Tibial nerve (tissue), 3 donors: ENCODE data around the gene NKD2.

Experiments
- POLR2A ChIP-seq, 2 donors: fragments of 450-650 bp; IDR thresholded peaks; one replicate each; pipeline ENCODE4 v1.6.1; 2017; ENCODE audit warnings: antibody characterized with exemption in 2 of 2, mild to moderate bottlenecking in 2 of 2, moderate library complexity in 2 of 2
- TF ChIP-seq, protein P1 (sequence below), 5 experiments: fragments of 200-600 bp in 3 of 5; fragments of 450-650 bp in 2 of 5; sonication (generic) in 3 of 5; IDR thresholded peaks; one replicate each; pipeline ENCODE4 v1.5.1; 2016 to 2019; ENCODE audit warnings: antibody characterized with exemption in 5 of 5, mild to moderate bottlenecking in 3 of 5, moderate library complexity in 2 of 5

- TF ChIP-seq, protein P1, sequence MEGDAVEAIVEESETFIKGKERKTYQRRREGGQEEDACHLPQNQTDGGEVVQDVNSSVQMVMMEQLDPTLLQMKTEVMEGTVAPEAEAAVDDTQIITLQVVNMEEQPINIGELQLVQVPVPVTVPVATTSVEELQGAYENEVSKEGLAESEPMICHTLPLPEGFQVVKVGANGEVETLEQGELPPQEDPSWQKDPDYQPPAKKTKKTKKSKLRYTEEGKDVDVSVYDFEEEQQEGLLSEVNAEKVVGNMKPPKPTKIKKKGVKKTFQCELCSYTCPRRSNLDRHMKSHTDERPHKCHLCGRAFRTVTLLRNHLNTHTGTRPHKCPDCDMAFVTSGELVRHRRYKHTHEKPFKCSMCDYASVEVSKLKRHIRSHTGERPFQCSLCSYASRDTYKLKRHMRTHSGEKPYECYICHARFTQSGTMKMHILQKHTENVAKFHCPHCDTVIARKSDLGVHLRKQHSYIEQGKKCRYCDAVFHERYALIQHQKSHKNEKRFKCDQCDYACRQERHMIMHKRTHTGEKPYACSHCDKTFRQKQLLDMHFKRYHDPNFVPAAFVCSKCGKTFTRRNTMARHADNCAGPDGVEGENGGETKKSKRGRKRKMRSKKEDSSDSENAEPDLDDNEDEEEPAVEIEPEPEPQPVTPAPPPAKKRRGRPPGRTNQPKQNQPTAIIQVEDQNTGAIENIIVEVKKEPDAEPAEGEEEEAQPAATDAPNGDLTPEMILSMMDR (IDR thresholded peaks at IDR 0.05): no peak
- TF ChIP-seq POLR2A (IDR thresholded peaks at IDR 0.05): no peak
These were observed 22.2 kb downstream of the NKD2 start for GRCh38 chr5:1030801-1031271.
